Amniotic epithelial cell (primary cell): Measurements from ENCODE around the gene GPR143.
"Not testable (repeated sequence)": the region's sequence is repeated elsewhere in the genome, so short reads cannot be mapped to it uniquely, and the experiment has no call there.

Experiments
- DNase-seq: peaks from one replicate; pipeline ENCODE4 v3.0.0-alpha.2; 2010; ENCODE audit warnings: low read depth

GPR143 gene

GRCh38 chrX:9768321-9768839 is 2.7 kb upstream of the GPR143 start:
- not testable (repeated sequence) for DNase-seq

- DNase-seq: no peak
Measured at GRCh38 chrX:9767375-9767774, 1.7 kb upstream of the GPR143 start.

GRCh38 chrX:9765072-9765736 is 443 bp downstream of the GPR143 start:
- no peak for DNase-seq

- no peak for DNase-seq
Measured at GRCh38 chrX:9759337-9759736, 6.3 kb downstream of the GPR143 start.

GRCh38 chrX:9758021-9758638 is 7.5 kb downstream of the GPR143 start:
- no peak for DNase-seq

- DNase-seq: peak; percentile 89
Measured at GRCh38 chrX:9757366-9757765, 8.3 kb downstream of the GPR143 start.

- DNase-seq: no peak
Measured at GRCh38 chrX:9749146-9749692, 16.4 kb downstream of the GPR143 start.

GRCh38 chrX:9747644-9748043 is 18.0 kb downstream of the GPR143 start:
- DNase-seq: no peak

GRCh38 chrX:9746148-9746888 is 19.3 kb downstream of the GPR143 start:
- peak; percentile 88 for DNase-seq

GRCh38 chrX:9745417-9746115 is 20.1 kb downstream of the GPR143 start:
- peak; percentile 65 for DNase-seq

GRCh38 chrX:9739130-9739529 is 26.5 kb downstream of the GPR143 start:
- DNase-seq: no peak

GRCh38 chrX:9738151-9738550 is 27.5 kb downstream of the GPR143 start:
- peak; percentile 53 for DNase-seq

GRCh38 chrX:9737363-9737762 is 28.3 kb downstream of the GPR143 start:
- peak; percentile 63 for DNase-seq

GRCh38 chrX:9730752-9731151 is 34.9 kb downstream of the GPR143 start:
- peak; percentile 41 for DNase-seq

- DNase-seq: no peak
Measured at GRCh38 chrX:9730078-9730477, 35.6 kb downstream of the GPR143 start.

- DNase-seq: peak; percentile 32
Measured at GRCh38 chrX:9729171-9729885, 36.3 kb downstream of the GPR143 start.

GRCh38 chrX:9728261-9728660 is 37.4 kb downstream of the GPR143 start:
- DNase-seq: no peak

GRCh38 chrX:9724711-9725110 is 40.9 kb downstream of the GPR143 start:
- DNase-seq: peak; percentile 78

- no peak for DNase-seq
Measured at GRCh38 chrX:9717376-9717775, 48.3 kb downstream of the GPR143 start.

GRCh38 chrX:9710332-9710731 is 55.3 kb downstream of the GPR143 start:
- peak; percentile 14 for DNase-seq

GRCh38 chrX:9708923-9709553 is 56.6 kb downstream of the GPR143 start:
- peak; percentile 42 for DNase-seq
